ENCODE measurements around the gene REXO1. TPM values are rescaled to one million over a fixed set of nuclear protein-coding genes. Genes with fewer than 3 reads are reported as not detected.

REXO1 gene
- total RNA-seq, 1 experiment from 2014 or later = 25.8 TPM

DNA sequence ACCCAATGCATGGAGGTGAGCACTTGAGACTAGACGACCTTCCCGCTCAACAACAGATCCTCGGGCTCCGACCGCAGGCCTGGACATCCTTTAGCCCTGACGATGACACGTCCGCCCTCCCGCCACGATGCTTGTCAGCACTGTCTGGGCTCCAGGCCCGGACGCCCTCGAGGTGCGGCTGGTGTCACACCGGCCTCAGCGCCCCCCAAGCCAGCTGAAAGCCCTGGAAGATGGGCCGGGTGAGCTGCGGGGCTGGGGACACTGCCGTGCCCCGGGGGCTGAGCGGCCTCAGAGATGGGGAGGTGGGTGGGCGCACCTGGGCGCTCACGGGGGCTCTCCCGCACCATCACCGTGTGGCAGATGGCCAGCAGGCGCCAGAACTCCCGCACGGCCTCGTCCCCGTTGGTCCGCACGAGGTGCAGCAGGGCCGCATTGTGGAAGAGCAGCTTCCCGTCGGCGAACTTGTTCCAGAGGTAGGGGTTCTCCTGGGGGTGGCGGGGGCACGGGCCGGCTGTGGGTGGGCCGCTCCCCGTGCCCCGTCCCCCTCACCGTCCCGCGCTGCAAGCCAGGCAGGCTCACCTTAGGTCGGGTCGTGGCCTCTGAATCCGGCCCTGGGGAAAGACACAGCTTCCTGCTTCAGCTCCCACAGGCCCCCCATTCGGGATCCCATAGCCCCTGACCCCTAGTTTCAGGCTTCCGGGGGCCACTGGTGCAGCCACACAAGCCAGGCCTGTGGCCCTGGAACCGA is 51.7 kb downstream of the REXO1 start:
- H3K9me3 ChIP-seq (ENCODE audit: insufficient read depth, low read depth) = no peaks in the 10 kb centered on the region
- ChIA-PET POLR2A (ENCODE audit: unreplicated experiment) (no interaction called here), CTCF (interaction anchor here (0.6 kb wide), 1 partner anchor 251 kb away, joined by 4 read pairs; no protein-coding TSS in a partner anchor)
- no peaks in the 10 kb centered on the region for H3K36me3 ChIP-seq (ENCODE audit: low read depth)
- no peaks in the 10 kb centered on the region for H4K20me1 ChIP-seq (ENCODE audit: insufficient read depth)
- no peaks in the 10 kb centered on the region for H3K4me1 ChIP-seq (replicated peaks; ENCODE audit: insufficient read depth)
- no peaks in the 10 kb centered on the region for H3K9me2 ChIP-seq (ENCODE audit: insufficient read depth)
- H3K4me3 ChIP-seq = no peak overlapping the region
- TF ChIP-seq CTCF (conservative IDR thresholded peaks at IDR 0.05) = no peak
- no peak for TF ChIP-seq EZH2 (IDR thresholded peaks at IDR 0.05; ENCODE audit: low read depth)
- intact Hi-C loops (cut with micrococcal nuclease; ENCODE audit: unreplicated experiment) = loop anchor here (5.0 to 10.0 kb wide), 2 partner anchors 189 to 252 kb away; partner anchors contain the start of gene UQCR11
- H3F3A ChIP-seq (ENCODE audit: insufficient read depth, low read depth) = no peaks in the 10 kb centered on the region
- no peaks in the 10 kb centered on the region; the same call in 1 of the 2 replicates for H3K27me3 ChIP-seq (ENCODE audit: insufficient read depth, low read depth)
- H3K4me2 ChIP-seq = no peak overlapping the region
- no peak for DNase-seq
- BruUV-seq (replicated peaks) = no TSS peak
- H3K27ac ChIP-seq = no peak overlapping the region
- no peak overlapping the region for H2AFZ ChIP-seq
- no peaks in the 10 kb centered on the region for H3K79me2 ChIP-seq (ENCODE audit: low read depth)

GRCh38 chr19:1794424-1795172 is 53.7 kb downstream of the REXO1 start:
- H3K4me3 ChIP-seq = no peak overlapping the region
- no peak for TF ChIP-seq EZH2 (IDR thresholded peaks at IDR 0.05; ENCODE audit: low read depth)
- no peak for TF ChIP-seq CTCF (conservative IDR thresholded peaks at IDR 0.05)
- H3K9me3 ChIP-seq (ENCODE audit: insufficient read depth, low read depth) = no peaks in the 10 kb centered on the region
- H3K27ac ChIP-seq = no peak overlapping the region
- H3K4me1 ChIP-seq (replicated peaks; ENCODE audit: insufficient read depth) = no peaks in the 10 kb centered on the region
- H3K4me2 ChIP-seq = no peak overlapping the region
- no peak for DNase-seq
- no peaks in the 10 kb centered on the region; the same call in 1 of the 2 replicates for H3K27me3 ChIP-seq (ENCODE audit: insufficient read depth, low read depth)
- no peaks in the 10 kb centered on the region for H3K9me2 ChIP-seq (ENCODE audit: insufficient read depth)
- H3K79me2 ChIP-seq (ENCODE audit: low read depth) = no peaks in the 10 kb centered on the region
- no peak overlapping the region for H2AFZ ChIP-seq
- H4K20me1 ChIP-seq (ENCODE audit: insufficient read depth) = no peaks in the 10 kb centered on the region
- ChIA-PET POLR2A (ENCODE audit: unreplicated experiment) (no interaction called here), CTCF (interaction anchor here (0.6 to 0.7 kb wide), 2 partner anchors 17 to 62 kb away, joined by 3 to 12 read pairs; no protein-coding TSS in a partner anchor)
- H3K36me3 ChIP-seq (ENCODE audit: low read depth) = no peaks in the 10 kb centered on the region
- no peaks in the 10 kb centered on the region for H3F3A ChIP-seq (ENCODE audit: insufficient read depth, low read depth)
- BruUV-seq (replicated peaks) = no TSS peak
- intact Hi-C loops (cut with micrococcal nuclease; ENCODE audit: unreplicated experiment) = loop anchor here (1.0 to 10.0 kb wide), 3 partner anchors 122 to 250 kb away; partner anchors contain the start of gene UQCR11

GRCh38 chr19:1791879-1792278 is 56.4 kb downstream of the REXO1 start:
- Histone ChIP-seq H3K36me3 (ENCODE audit: low read depth) (no peaks in the 10 kb centered on the region), H3K79me2 (ENCODE audit: low read depth) (no peaks in the 10 kb centered on the region), H3K4me3 (no peak overlapping the region), H3K27ac (no peak overlapping the region), H3K27me3 (ENCODE audit: insufficient read depth, low read depth) (no peaks in the 10 kb centered on the region; the same call in 1 of the 2 replicates), H3K9me3 (ENCODE audit: insufficient read depth, low read depth) (no peaks in the 10 kb centered on the region), H3K9me2 (ENCODE audit: insufficient read depth) (no peaks in the 10 kb centered on the region), H3K4me2 (no peak overlapping the region), H2AFZ (no peak overlapping the region), H3K4me1 (replicated peaks; ENCODE audit: insufficient read depth) (no peaks in the 10 kb centered on the region), H3F3A (ENCODE audit: insufficient read depth, low read depth) (no peaks in the 10 kb centered on the region), H4K20me1 (ENCODE audit: insufficient read depth) (no peaks in the 10 kb centered on the region)
- ChIA-PET CTCF (no interaction called here), POLR2A (ENCODE audit: unreplicated experiment) (no interaction called here)
- BruUV-seq (replicated peaks) = no TSS peak
- DNase-seq = no peak
- intact Hi-C loops (cut with micrococcal nuclease; ENCODE audit: unreplicated experiment) = loop anchor here (10.0 kb wide), 1 partner anchor 247 kb away; no protein-coding TSS in a partner anchor
- TF ChIP-seq CTCF (conservative IDR thresholded peaks at IDR 0.05) (no peak), EZH2 (IDR thresholded peaks at IDR 0.05; ENCODE audit: low read depth) (no peak)

Measured in PC-9 (cell line).